Measurements from ENCODE around the gene SEMA3D. TPM values are rescaled to one million over a fixed set of nuclear protein-coding genes. Genes with fewer than 3 reads are reported as not detected.
A peak's percentile ranks its signal among the peaks of the same experiment; 100 is the strongest.

SEMA3D gene
- polyA plus RNA-seq, 1 donor from 2014 or later: 1.6 TPM

GRCh38 chr7:85023916-85024315 is 162.9 kb downstream of the SEMA3D start:
- H3K27ac ChIP-seq (ENCODE audit: low read length): peak overlapping the region; percentile 22
- H3K9me2 ChIP-seq (ENCODE audit: insufficient read depth, low read length): no peaks in the 10 kb centered on the region
- H3K4me3 ChIP-seq (ENCODE audit: low read length): no peak overlapping the region
- no peaks in the 10 kb centered on the region for H3K9me3 ChIP-seq (ENCODE audit: low read length)
- H3K4me2 ChIP-seq (ENCODE audit: low read length): peak overlapping the region; percentile 0
- H3K79me2 ChIP-seq (replicated peaks; ENCODE audit: insufficient read depth, low read length): no peaks in the 10 kb centered on the region
- TF ChIP-seq POLR2AphosphoS5 (IDR thresholded peaks at IDR 0.05): peak; percentile 34
- no peak for TF ChIP-seq EP300 (conservative IDR thresholded peaks at IDR 0.05; ENCODE audit: poor library complexity, severe bottlenecking)
- no peak for TF ChIP-seq EZH2 (IDR thresholded peaks at IDR 0.05; ENCODE audit: borderline replicate concordance, insufficient read depth, low read length, poor library complexity, severe bottlenecking)
- no peak for TF ChIP-seq TAF1 (IDR thresholded peaks at IDR 0.05; ENCODE audit: low read depth)
- no peak for TF ChIP-seq MXI1 (conservative IDR thresholded peaks at IDR 0.05; ENCODE audit: poor library complexity, severe bottlenecking)
- TF ChIP-seq SMC3 (conservative IDR thresholded peaks at IDR 0.05; ENCODE audit: poor library complexity): no peak
- no peak for TF ChIP-seq RAD21 (conservative IDR thresholded peaks at IDR 0.05)
- no peak for TF ChIP-seq CTCF (IDR thresholded peaks at IDR 0.05; ENCODE audit: poor library complexity, severe bottlenecking)
- H3K9ac ChIP-seq (ENCODE audit: low read length): no peak overlapping the region
- H3F3A ChIP-seq (ENCODE audit: insufficient read depth, low read length, poor library complexity, severe bottlenecking): no peaks in the 10 kb centered on the region
- no peaks in the 10 kb centered on the region for H3K36me3 ChIP-seq (ENCODE audit: insufficient read depth, low read length)
- H2AFZ ChIP-seq (ENCODE audit: low read depth, low read length): no peak overlapping the region
- no peaks in the 10 kb centered on the region for H4K20me1 ChIP-seq (ENCODE audit: insufficient read depth)
- no peaks in the 10 kb centered on the region for H3K27me3 ChIP-seq (ENCODE audit: insufficient read depth, low read depth, low read length)

- TF ChIP-seq REST (IDR thresholded peaks at IDR 0.05; ENCODE audit: borderline replicate concordance) (no peak), SMC3 (conservative IDR thresholded peaks at IDR 0.05; ENCODE audit: poor library complexity) (peak; percentile 94), RAD21 (conservative IDR thresholded peaks at IDR 0.05) (peak; percentile 91), CTCF (IDR thresholded peaks at IDR 0.05; ENCODE audit: poor library complexity, severe bottlenecking) (peak; percentile 82)
- Histone ChIP-seq H3F3A (ENCODE audit: insufficient read depth, low read length, poor library complexity, severe bottlenecking) (no peaks in the 10 kb centered on the region), H3K36me3 (ENCODE audit: insufficient read depth, low read length) (no peaks in the 10 kb centered on the region), H2AFZ (ENCODE audit: low read depth, low read length) (no peak overlapping the region), H4K20me1 (ENCODE audit: insufficient read depth) (no peaks in the 10 kb centered on the region), H3K27ac (ENCODE audit: low read length) (no peak overlapping the region), H3K27me3 (ENCODE audit: insufficient read depth, low read depth, low read length) (no peaks in the 10 kb centered on the region), H3K4me2 (ENCODE audit: low read length) (peak overlapping the region; percentile 0), H3K4me3 (ENCODE audit: low read length) (no peak overlapping the region), H3K79me2 (replicated peaks; ENCODE audit: insufficient read depth, low read length) (no peaks in the 10 kb centered on the region), H3K9me2 (ENCODE audit: insufficient read depth, low read length) (no peaks in the 10 kb centered on the region), H3K9ac (ENCODE audit: low read length) (no peak overlapping the region), H3K9me3 (ENCODE audit: low read length) (no peaks in the 10 kb centered on the region)
These were observed 163.7 kb downstream of the SEMA3D start for GRCh38 chr7:85023066-85023712.

Measured in neural cell (in vitro differentiated cells).